Neural crest cell (in vitro differentiated cells): Measurements from ENCODE around the gene PRAMEF1. TPM values are rescaled to one million over a fixed set of nuclear protein-coding genes. Genes with fewer than 3 reads are reported as not detected.

ENCODE experiments used
- DNase-seq: peaks from one replicate; pipeline ENCODE4 v3.0.0; 2021; ENCODE audit warnings: low read depth, mixed read lengths, low spot score
- H3K27ac Mint-ChIP-seq: one replicate; pipeline ENCODE4 v1.8.0; 2021; ENCODE audit warnings: mild to moderate bottlenecking, mixed read lengths; ENCODE audit not compliant: unreplicated experiment
- H3K27me3 Mint-ChIP-seq: 2 replicates; pipeline ENCODE4 v1.8.0; 2021; ENCODE audit warnings: low read depth, mild to moderate bottlenecking, mixed read lengths
- H3K36me3 Mint-ChIP-seq: 2 replicates; pipeline ENCODE4 v1.8.0; 2021; ENCODE audit warnings: low read depth, mild to moderate bottlenecking, mixed read lengths
- H3K4me1 Mint-ChIP-seq: 2 replicates; pipeline ENCODE4 v1.8.0; 2021; ENCODE audit warnings: mixed read lengths
- H3K4me3 Mint-ChIP-seq: one replicate; pipeline ENCODE4 v1.8.0; 2021; ENCODE audit warnings: mild to moderate bottlenecking, mixed read lengths
- H3K9me3 Mint-ChIP-seq: 2 replicates; pipeline ENCODE4 v1.8.0; 2021; ENCODE audit warnings: mixed read lengths
- total RNA-seq: library from RNA; stranded (reverse); gene quantifications from 2 replicates; pipeline ENCODE4 v1.2.1, GENCODE V29; 2021
- TF ChIP-seq, protein P1 (sequence below): fragments of 200-600 bp; sonication (generic); conservative IDR thresholded peaks from 2 replicates; pipeline ENCODE4 v1.5.0; 2021; ENCODE audit warnings: antibody characterized with exemption, mild to moderate bottlenecking

The PRAMEF1 gene
- total RNA-seq, 1 donor from 2014 or later: not detected

DNA sequence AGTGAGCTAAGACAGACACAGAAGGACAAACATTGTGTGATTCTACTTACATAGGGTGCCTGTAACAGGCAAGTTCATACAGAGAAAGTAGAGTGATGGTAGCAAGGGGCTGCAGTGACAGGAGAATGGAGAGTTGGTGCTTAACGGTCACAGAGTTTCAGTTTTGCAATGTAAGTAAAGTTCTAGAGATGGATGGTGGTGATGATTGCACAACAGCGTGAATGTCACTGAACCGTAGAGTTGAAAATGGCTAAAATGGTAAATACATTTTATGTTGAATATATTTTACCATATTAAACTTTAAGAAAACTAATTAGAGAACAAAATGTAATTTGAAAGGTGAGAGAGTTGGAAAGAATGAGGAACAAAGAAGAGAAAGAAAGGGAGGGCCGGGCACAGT lies 36.5 kb upstream of the PRAMEF1 start:
- Mint-ChIP-seq H3K27me3 (peaks cover 72% of the 10 kb centered on the region), H3K4me1 (no peaks in the 10 kb centered on the region), H3K27ac (no peak overlapping the region), H3K9me3 (no peaks in the 10 kb centered on the region), H3K4me3 (no peak overlapping the region), H3K36me3 (no peaks in the 10 kb centered on the region)
- DNase-seq: no peak
- TF ChIP-seq, protein P1, sequence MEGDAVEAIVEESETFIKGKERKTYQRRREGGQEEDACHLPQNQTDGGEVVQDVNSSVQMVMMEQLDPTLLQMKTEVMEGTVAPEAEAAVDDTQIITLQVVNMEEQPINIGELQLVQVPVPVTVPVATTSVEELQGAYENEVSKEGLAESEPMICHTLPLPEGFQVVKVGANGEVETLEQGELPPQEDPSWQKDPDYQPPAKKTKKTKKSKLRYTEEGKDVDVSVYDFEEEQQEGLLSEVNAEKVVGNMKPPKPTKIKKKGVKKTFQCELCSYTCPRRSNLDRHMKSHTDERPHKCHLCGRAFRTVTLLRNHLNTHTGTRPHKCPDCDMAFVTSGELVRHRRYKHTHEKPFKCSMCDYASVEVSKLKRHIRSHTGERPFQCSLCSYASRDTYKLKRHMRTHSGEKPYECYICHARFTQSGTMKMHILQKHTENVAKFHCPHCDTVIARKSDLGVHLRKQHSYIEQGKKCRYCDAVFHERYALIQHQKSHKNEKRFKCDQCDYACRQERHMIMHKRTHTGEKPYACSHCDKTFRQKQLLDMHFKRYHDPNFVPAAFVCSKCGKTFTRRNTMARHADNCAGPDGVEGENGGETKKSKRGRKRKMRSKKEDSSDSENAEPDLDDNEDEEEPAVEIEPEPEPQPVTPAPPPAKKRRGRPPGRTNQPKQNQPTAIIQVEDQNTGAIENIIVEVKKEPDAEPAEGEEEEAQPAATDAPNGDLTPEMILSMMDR: no peak

- Mint-ChIP-seq H3K9me3 (no peaks in the 10 kb centered on the region), H3K4me1 (no peaks in the 10 kb centered on the region)
- TF ChIP-seq, protein P1: no peak
These were observed 34.9 kb upstream of the PRAMEF1 start for GRCh38 chr1:12756273-12756672.

DNA sequence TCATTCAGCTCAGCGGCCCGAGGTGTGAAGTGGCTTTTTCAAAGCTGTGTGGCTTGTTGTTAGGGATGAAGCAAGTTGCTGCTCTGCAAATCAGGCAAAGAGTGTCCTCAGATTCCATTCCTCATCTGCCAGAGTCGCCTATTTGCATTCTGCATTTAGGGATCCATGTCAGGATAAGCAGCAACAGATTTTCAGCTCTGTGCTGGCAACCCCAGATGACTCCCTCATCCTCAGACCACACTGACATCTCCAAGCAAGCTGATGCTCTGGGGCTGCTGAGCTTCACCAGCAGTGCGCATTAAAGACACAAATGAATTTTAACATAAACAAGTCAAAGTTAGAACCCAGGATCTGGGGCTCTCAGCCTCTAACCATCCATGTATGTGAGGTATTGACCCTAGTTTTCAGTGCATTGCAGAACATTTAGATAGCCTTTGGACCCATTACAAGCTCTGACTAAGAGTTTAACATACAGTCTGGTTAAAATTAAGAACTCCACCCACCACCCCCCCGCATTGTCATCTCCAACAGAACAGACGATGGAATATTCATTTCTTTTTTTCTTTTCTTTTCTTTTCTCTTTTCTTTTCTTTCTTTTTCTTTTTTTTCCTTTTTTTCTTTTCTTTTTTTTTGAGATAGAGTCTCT lies 34.3 kb upstream of the PRAMEF1 start:
- H3K4me3 Mint-ChIP-seq: no peak overlapping the region
- DNase-seq: no peak
- H3K27me3 Mint-ChIP-seq: peaks cover 65% of the 10 kb centered on the region
- H3K36me3 Mint-ChIP-seq: no peaks in the 10 kb centered on the region
- TF ChIP-seq, protein P1: no peak
- H3K4me1 Mint-ChIP-seq: no peaks in the 10 kb centered on the region
- H3K9me3 Mint-ChIP-seq: no peaks in the 10 kb centered on the region
- no peak overlapping the region for H3K27ac Mint-ChIP-seq

More at GRCh38 chr1:12756273-12756672, 34.9 kb upstream of the PRAMEF1 start:
- Mint-ChIP-seq H3K36me3 (no peaks in the 10 kb centered on the region), H3K27ac (no peak overlapping the region), H3K27me3 (peaks cover 70% of the 10 kb centered on the region), H3K4me3 (no peak overlapping the region)
- no peak for DNase-seq

DNA sequence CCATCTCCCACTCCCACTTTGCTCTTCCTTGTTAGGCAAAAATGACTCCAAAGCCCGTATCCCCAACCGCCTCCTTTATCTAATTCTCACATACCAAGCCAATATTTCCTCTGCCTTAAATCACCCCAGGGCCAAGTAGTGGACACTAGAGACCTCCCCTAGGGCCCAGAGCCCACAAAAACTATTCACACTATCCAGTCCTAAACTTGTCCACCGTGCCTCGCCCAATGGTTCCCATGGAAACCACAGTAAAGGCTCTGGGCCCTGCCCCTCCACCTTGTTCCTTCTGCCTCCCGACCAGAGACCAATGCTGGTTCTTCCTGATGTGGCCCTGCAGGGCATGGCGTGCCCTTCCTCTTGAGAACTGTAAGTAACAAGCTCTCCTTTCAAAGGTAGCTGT lies 33.4 kb upstream of the PRAMEF1 start:
- Mint-ChIP-seq H3K4me3 (no peak overlapping the region), H3K27me3 (peaks cover 59% of the 10 kb centered on the region), H3K27ac (no peak overlapping the region), H3K36me3 (no peaks in the 10 kb centered on the region), H3K9me3 (no peaks in the 10 kb centered on the region), H3K4me1 (no peaks in the 10 kb centered on the region)
- TF ChIP-seq, protein P1: no peak
- no peak for DNase-seq

DNA sequence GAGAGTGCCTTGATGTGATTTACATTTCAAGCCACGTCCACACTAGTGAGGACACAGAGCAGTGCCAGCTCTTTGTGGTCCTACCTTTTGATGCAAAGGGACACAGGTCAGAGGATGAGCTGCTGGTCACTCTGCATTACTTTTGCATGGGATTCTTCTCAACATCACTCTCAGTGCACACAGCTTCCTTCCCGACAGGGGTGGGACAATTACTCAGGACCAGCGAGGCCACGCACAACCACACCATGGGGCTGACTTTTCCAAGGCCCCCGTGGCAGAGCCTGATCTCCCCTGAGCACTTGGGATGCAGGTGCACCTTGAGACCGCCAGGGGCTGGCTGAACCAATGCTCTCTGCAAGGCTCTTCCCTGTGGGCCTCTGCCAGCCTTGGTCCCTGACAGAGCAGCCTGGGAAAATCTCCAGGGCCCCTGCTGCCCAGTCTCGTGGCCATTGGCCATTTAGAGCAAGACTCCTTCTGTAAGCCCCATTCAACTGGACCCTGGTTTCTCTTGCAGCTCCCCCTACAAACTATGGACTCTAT lies 30.9 kb upstream of the PRAMEF1 start:
- Mint-ChIP-seq H3K27ac (no peak overlapping the region), H3K4me1 (no peaks in the 10 kb centered on the region), H3K36me3 (no peaks in the 10 kb centered on the region), H3K4me3 (no peak overlapping the region), H3K9me3 (no peaks in the 10 kb centered on the region), H3K27me3 (peaks cover 40% of the 10 kb centered on the region)
- DNase-seq: no peak
- TF ChIP-seq, protein P1: no peak
